DMS53 (cell line): ENCODE results near the gene SETMAR.

Experiments used
- DNase-seq: peaks from one replicate; lab custom pipeline; 2025; lab: John Stamatoyannopoulos, UW

SETMAR gene

DNA sequence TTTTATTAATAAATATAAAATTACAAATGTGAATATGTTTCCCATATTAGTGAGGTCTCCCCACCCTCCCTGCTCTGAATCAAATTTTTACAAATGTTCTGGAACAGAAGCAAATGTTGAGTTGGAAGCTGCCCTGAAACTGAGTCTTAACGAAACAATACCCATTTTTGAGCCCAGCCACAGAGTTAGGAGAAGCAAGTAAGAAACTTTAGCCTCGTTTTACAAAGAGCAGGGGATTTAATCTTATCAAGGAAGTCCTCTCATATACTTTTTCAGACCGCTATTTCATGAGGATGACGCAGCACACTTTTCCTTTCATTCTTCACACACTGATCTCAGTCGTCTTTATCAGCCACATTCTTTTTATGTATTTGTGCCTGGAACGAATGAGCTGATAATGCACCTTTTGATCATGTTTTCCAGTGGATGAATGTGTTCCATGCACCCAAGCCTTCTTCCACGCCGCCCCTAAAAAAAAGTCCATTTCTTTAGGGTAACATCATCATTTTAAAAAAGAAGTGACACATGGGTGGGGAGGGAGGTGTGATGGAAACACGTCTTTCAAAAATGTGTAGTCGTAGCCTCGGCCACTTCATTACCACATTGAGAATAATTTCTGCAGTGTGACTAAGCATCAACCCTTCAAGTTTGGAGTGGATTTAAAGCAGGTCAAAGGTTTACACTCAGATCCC, 48.1 kb downstream of the SETMAR start:
- no peak for DNase-seq

DNA sequence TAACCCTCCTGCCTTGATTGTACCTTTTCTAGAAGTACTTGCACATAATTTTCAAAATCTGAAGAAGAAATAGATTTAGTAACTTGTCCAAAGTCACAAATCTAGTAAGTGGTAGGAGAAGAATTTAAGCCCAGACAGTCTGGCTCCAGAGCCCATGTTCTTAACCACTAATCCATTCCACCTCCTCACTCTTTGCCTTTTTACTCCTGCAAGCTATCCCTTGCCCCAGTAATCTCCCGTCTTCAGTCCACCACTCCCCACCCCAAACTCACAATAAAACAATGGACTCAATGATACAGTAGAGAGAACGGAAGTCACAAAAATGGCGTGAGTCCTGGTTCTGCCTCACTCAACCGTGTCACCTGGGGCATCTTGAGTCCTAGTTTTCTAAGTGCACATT, 48.7 kb downstream of the SETMAR start:
- no peak for DNase-seq

DNA sequence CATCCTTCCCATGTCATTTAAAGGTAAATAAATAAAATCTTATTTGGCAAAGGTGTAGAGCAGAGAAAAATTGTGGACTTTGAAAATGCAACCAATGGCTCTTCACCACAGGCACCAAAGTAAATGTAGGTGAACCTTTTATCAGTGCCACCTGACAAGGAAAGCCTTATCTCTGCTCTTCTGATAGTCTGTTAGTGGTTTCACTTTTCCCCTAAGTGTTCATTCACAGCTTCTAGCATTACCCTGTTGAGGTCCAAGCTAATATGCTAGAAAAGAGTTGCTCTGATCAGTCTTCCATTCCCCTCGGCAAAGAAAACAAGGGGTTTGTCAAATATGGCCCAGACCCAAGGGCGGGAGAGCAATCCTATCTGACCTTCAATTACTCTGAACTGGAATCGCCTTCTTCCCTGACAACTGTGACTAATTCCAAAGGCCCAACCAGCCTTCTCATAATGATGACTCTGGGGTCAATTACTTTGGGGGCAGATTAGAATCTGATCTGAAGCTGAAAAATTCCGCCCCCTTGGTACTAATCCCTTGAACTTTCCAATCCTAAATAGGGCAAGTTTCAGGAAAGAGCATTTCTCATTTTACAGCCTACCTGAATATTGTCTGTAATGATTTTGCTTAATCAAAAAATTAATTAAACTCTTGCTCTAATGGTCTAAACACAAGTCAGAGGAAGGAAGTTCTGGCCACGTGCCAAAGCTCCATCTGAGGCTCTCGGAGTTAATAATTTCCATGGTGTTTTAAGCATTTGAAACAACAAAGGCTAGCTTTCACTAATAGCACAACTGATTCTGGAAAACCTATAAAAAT, 52.4 kb downstream of the SETMAR start:
- no peak for DNase-seq

DNA sequence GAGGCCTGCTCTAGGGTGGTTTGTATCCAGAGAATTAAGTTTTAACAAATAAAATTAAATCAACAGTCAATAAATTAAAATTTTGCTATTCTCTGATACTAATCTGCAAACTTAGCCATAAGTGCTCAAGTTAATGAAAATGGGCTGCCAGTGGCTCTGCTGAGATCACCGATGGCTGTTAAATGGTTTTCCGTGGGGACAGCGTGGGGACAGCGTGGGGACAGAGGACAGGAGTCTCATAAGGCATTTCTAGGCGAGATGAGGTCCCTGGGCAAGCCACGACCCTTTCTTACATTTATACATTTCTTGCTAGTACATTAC, 53.0 kb downstream of the SETMAR start:
- DNase-seq = no peak

DNA sequence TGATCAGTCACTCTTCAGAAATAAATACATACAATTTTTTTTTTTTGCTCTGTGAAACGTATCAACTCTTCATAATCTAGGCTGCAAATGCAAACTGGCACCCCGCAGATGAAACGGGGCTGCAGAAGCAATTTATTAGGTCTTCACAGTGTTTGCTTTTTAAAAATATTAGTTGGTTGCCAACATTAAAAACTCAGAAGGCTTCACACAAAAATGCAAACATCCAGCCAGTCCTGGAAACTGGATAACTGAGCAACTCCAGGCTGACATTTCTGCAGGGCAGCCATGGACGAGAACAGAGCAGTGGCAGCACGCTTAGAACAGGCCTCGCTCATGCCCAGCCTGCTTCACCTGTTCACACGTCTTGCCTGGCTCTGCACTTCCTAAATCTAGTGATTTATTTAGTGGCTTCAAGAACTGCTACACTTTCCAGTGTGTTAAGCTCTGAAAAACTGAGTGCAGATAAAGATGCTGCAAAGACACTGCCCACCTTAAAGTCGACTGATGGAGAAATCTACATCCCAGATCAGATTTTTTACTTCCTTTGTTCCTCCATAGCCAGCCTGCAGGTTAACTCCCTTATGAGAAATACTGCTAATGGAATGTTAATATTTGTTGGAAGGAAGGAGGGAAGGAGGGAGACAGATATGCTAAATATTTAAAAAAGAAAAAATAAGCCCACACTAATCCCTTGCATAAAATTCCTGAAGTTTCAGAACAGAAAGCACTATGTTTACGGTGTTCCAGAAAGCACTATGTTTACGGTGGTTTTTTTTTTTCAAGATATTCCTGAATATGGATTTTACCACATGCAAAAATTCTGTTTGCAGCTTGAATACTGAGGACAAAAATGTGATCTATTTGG, 53.6 kb downstream of the SETMAR start:
- no peak for DNase-seq

DNA sequence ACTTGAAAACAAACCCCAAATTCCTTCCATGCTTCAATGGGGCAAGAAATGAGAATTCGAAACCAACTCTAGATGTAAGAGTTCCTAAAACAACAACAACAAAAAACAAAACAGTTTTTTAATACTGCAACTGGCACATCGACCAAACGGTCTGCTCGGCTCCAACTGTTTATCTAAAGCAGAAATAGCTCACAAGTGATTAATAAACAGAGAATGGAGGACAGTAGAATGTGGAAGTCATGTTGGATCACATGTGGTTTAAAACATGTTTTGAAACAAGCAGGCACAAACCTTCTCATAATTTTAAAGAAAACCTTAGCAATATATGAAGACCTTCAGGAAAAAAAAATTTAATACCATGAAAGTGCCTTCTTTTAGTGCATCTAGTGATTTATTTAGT, 55.1 kb downstream of the SETMAR start:
- DNase-seq = no peak

DNA sequence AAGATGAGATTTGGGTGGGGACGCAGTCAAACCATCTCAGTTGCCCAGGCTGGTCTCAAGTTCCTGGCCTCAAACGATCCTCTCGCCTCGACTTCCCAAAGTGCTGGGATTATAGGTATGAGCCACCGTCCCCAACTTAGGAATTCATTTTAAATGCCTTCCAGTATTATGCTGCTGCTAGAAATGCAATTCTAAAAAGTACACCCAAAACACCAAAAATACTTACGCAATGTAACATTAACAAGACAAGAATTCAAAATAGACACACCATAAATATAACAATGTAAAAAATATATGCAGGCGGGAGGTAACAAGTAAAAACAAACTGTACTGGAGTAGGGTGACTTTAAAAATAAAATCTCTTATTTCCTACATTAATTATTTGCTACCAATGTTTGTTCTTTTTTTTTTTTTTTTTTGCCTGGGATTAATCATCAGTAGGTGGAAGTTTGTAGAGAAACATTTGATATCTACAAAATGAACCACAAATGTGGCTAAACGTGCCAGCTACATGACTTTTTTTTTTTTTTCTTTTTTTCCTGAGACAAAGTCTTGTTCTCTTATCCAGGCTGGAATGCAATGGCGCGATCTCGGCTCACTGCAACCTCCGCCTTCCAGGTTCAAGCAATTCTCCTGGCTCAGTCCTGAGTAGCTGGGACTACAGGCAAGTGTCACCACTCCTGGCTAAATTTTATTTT, 56.8 kb downstream of the SETMAR start:
- no peak for DNase-seq

DNA sequence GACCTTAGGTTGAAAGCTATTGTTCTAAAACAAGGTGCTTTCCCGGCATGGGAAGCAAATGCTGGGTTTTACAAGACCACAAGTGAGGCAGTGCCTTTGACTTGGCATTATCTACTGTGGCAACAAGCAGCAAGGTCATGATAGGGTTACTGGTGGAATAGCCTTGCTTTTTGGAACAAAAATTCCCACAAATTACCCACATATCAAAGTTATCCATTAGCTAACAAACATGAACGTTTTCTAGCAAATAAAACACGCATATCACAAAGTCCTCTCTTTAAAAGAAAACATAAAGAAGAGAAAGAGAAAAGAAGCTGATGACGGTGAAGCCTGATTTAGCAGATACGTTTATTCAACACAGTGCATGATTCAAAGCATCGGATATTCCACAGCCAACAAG, 57.6 kb downstream of the SETMAR start:
- no peak for DNase-seq

DNA sequence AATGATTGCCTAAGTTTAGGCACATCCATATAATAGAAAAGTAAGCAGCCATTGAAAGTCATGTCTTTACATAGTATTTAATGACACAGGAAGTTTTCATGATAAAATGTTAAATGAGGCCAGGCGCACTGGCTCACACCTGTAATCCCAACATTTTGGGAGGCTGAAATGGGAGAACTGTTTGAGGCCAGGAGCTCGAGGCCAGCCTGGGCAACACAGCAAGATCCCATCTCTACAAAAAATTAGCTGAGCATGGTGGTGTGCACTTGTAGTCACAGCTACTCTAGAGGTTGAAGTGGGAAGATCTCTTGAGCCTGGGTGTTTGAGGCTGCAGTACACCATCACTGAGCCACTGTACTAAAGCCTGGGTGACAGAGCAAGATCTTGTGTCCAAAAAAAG, 59.4 kb downstream of the SETMAR start:
- no peak for DNase-seq
